ENCODE measurements around the gene KIF1B. TPM values are rescaled to one million over a fixed set of nuclear protein-coding genes. Genes with fewer than 3 reads are reported as not detected.

Gene KIF1B
- total RNA-seq, 1 donor from 2014 or later, result 7.2 TPM

DNA sequence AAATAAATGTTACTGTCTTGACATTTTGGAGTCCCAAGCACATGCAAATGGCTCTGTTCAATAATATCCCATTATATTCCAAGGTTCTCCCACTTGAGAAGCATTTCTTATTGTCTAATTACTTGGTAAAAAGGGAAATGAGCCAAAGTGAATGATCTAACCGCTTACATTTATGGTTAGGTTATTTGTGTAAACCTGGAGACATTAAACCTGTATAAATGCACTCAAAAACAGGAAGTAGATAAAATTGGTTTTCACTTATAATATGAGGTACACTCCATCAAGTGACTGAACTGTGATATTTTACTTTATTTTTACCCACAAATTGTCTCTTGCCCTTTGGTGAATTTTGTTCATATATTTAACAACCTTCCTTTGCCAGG, 26.8 kb downstream of the KIF1B start:
- DNase-seq (no peak), ATAC-seq (ENCODE audit: low read depth) (no peak)
- no peak for TF ChIP-seq CTCF (IDR thresholded peaks at IDR 0.05)
- Mint-ChIP-seq H3K27ac (no peak overlapping the region), H3K27me3 (no peaks in the 10 kb centered on the region), H3K9me3 (no peaks in the 10 kb centered on the region), H3K4me1 (peaks cover 16% of the 10 kb centered on the region), H3K36me3 (ENCODE audit: low read depth) (peaks cover 1% of the 10 kb centered on the region), H3K4me3 (no peak overlapping the region)
- POLR2A ChIA-PET, result no interaction called here
- CTCF ChIA-PET, result no interaction called here
- intact Hi-C loops (cut with micrococcal nuclease), result no loop called here

GRCh38 chr1:10242135-10242534, 31.8 kb downstream of the KIF1B start:
- Mint-ChIP-seq H3K4me3 (no peak overlapping the region), H3K9me3 (no peaks in the 10 kb centered on the region), H3K27me3 (no peaks in the 10 kb centered on the region), H3K4me1 (peaks cover 13% of the 10 kb centered on the region), H3K36me3 (ENCODE audit: low read depth) (no peaks in the 10 kb centered on the region), H3K27ac (no peak overlapping the region)
- intact Hi-C loops (cut with micrococcal nuclease), result no loop called here
- ATAC-seq (ENCODE audit: low read depth), result no peak
- ChIA-PET POLR2A (no interaction called here), CTCF (no interaction called here)
- no peak for DNase-seq
- TF ChIP-seq CTCF (IDR thresholded peaks at IDR 0.05), result no peak

- no peak for DNase-seq
- H3K27ac Mint-ChIP-seq, result peak overlapping the region; percentile 24
- CTCF ChIA-PET, result no interaction called here
- H3K4me3 Mint-ChIP-seq, result no peak overlapping the region
- intact Hi-C loops (cut with micrococcal nuclease), result no loop called here
- no peaks in the 10 kb centered on the region for H3K27me3 Mint-ChIP-seq
- no peaks in the 10 kb centered on the region for H3K36me3 Mint-ChIP-seq (ENCODE audit: low read depth)
- TF ChIP-seq CTCF (IDR thresholded peaks at IDR 0.05), result no peak
- peaks cover 6% of the 10 kb centered on the region for H3K4me1 Mint-ChIP-seq
- POLR2A ChIA-PET, result no interaction called here
- ATAC-seq (ENCODE audit: low read depth), result no peak
- H3K9me3 Mint-ChIP-seq, result no peaks in the 10 kb centered on the region
These were observed 32.4 kb downstream of the KIF1B start for GRCh38 chr1:10242811-10243210.

GRCh38 chr1:10245674-10246073, 35.3 kb downstream of the KIF1B start:
- ChIA-PET POLR2A (no interaction called here), CTCF (no interaction called here)
- Mint-ChIP-seq H3K9me3 (no peaks in the 10 kb centered on the region), H3K27ac (no peak overlapping the region), H3K36me3 (ENCODE audit: low read depth) (no peaks in the 10 kb centered on the region), H3K4me3 (no peak overlapping the region), H3K27me3 (no peaks in the 10 kb centered on the region), H3K4me1 (peaks cover 6% of the 10 kb centered on the region)
- ATAC-seq (ENCODE audit: low read depth), result no peak
- no peak for TF ChIP-seq CTCF (IDR thresholded peaks at IDR 0.05)
- DNase-seq, result no peak
- intact Hi-C loops (cut with micrococcal nuclease), result no loop called here

- H3K36me3 Mint-ChIP-seq (ENCODE audit: low read depth), result no peaks in the 10 kb centered on the region
- intact Hi-C loops (cut with micrococcal nuclease), result no loop called here
- ChIA-PET POLR2A (no interaction called here), CTCF (no interaction called here)
- no peak for TF ChIP-seq CTCF (IDR thresholded peaks at IDR 0.05)
- H3K4me3 Mint-ChIP-seq, result no peak overlapping the region
- no peaks in the 10 kb centered on the region for H3K4me1 Mint-ChIP-seq
- ATAC-seq (ENCODE audit: low read depth) (no peak), DNase-seq (no peak)
- H3K27me3 Mint-ChIP-seq, result no peaks in the 10 kb centered on the region
- H3K27ac Mint-ChIP-seq, result no peak overlapping the region
- H3K9me3 Mint-ChIP-seq, result no peaks in the 10 kb centered on the region
These were observed 39.6 kb downstream of the KIF1B start for GRCh38 chr1:10249808-10250457.

Measured in activated B cell treated with CpG ODN at 0.5 μM for 24 hours (primary cell).